ENCODE results near the gene HEXA. TPM values are rescaled to one million over a fixed set of nuclear protein-coding genes. Genes with fewer than 3 reads are reported as not detected.

Gene HEXA
- total RNA-seq, 1 experiment from 2014 or later: 199 TPM

- DNase-seq (ENCODE audit: low read depth, low spot score) (no peak), ATAC-seq (no peak)
- TF ChIP-seq POLR2AphosphoS5 (IDR thresholded peaks at IDR 0.05; ENCODE audit: low read depth, low read length) (no peak), TCF7L2 (IDR thresholded peaks at IDR 0.05; ENCODE audit: low read depth, low read length) (no peak), SIN3A (IDR thresholded peaks at IDR 0.05; ENCODE audit: borderline replicate concordance, insufficient read depth, low read depth, low read length) (no peak), REST (IDR thresholded peaks at IDR 0.05; ENCODE audit: insufficient read depth in 1 of 2, low read depth in 2 of 2, low read length in 1 of 2) (no peak), CTCF (IDR thresholded peaks at IDR 0.05) (no peak)
- Histone ChIP-seq H3K4me1 (ENCODE audit: control insufficient read depth, insufficient read depth, low read length) (no peaks in the 10 kb centered on the region), H3K27ac (ENCODE audit: low read length) (no peak overlapping the region), H3K36me3 (ENCODE audit: control insufficient read depth, insufficient read depth, low read length) (peaks cover 9% of the 10 kb centered on the region; the same call in 1 of the 2 replicates), H3K27me3 (ENCODE audit: control insufficient read depth, insufficient read depth, low read length) (no peaks in the 10 kb centered on the region), H3K4me3 (ENCODE audit: low read depth in 2 of 2, low read length in 2 of 2) (no peak overlapping the region), H3K9me3 (ENCODE audit: control insufficient read depth, insufficient read depth, low read depth, low read length) (no peaks in the 10 kb centered on the region)
- BruUV-seq (replicated peaks): no TSS peak
- intact Hi-C loops (cut with micrococcal nuclease; ENCODE audit: unreplicated experiment) (no loop called here), in situ Hi-C loops (cut with HindIII; ENCODE audit: low pct_unique_long_range_greater_than_20kb, low sequenced_read_pairs) (no loop called here)
- ChIA-PET POLR2A (interaction anchor here (0.6 kb wide), 1 partner anchor 335 kb away, joined by 14 read pairs; no protein-coding TSS in a partner anchor), CTCF (no interaction called here)
These were observed 22.5 kb downstream of the HEXA start for GRCh38 chr15:72353266-72353665.

GRCh38 chr15:72345806-72346205, 30.0 kb downstream of the HEXA start:
- intact Hi-C loops (cut with micrococcal nuclease; ENCODE audit: unreplicated experiment) (no loop called here), in situ Hi-C loops (cut with HindIII; ENCODE audit: low pct_unique_long_range_greater_than_20kb, low sequenced_read_pairs) (no loop called here)
- ATAC-seq (no peak), DNase-seq (ENCODE audit: low read depth, low spot score) (no peak)
- BruUV-seq (replicated peaks): no TSS peak
- peaks cover 8% of the 10 kb centered on the region; the same call in 1 of the 2 replicates for H3K36me3 ChIP-seq (ENCODE audit: control insufficient read depth, insufficient read depth, low read length)
- CTCF ChIA-PET: no interaction called here
- no peak overlapping the region for H3K4me3 ChIP-seq (ENCODE audit: low read depth in 2 of 2, low read length in 2 of 2)
- POLR2A ChIA-PET: no interaction called here
- no peak for TF ChIP-seq CTCF (IDR thresholded peaks at IDR 0.05)
- no peak for TF ChIP-seq SIN3A (IDR thresholded peaks at IDR 0.05; ENCODE audit: borderline replicate concordance, insufficient read depth, low read depth, low read length)
- no peak for TF ChIP-seq TCF7L2 (IDR thresholded peaks at IDR 0.05; ENCODE audit: low read depth, low read length)
- no peaks in the 10 kb centered on the region for H3K9me3 ChIP-seq (ENCODE audit: control insufficient read depth, insufficient read depth, low read depth, low read length)
- no peaks in the 10 kb centered on the region for H3K27me3 ChIP-seq (ENCODE audit: control insufficient read depth, insufficient read depth, low read length)
- no peaks in the 10 kb centered on the region for H3K4me1 ChIP-seq (ENCODE audit: control insufficient read depth, insufficient read depth, low read length)
- H3K27ac ChIP-seq (ENCODE audit: low read length): no peak overlapping the region

All from Panc1 (cell line).